H1 (cell line): Measurements from ENCODE around the gene IL18RAP. TPM values are rescaled to one million over a fixed set of nuclear protein-coding genes. Genes with fewer than 3 reads are reported as not detected.

ENCODE experiments used
- CTCF ChIA-PET: fragments of 300-600 bp; sonication (Branson Sonifier 250); formaldehyde crosslinking; loops from one replicate; lab custom pipeline; 2021; ENCODE audit not compliant: partially characterized antibody; lab: Charles Lee
- POLR2A ChIA-PET: fragments of 300-600 bp; sonication (Branson Sonifier 250); formaldehyde crosslinking; loops from one replicate; lab custom pipeline; 2021; ENCODE audit warnings: inconsistent platforms; ENCODE audit not compliant: partially characterized antibody; lab: Charles Lee
- DNase-seq, 2 experiments: peaks; one replicate each; pipeline versions ENCODE4 v3.0.0 to v3.0.0-alpha.2; 2010 to 2022; ENCODE audit warnings: low spot score in 2 of 2, low read depth in 1 of 2, mixed read lengths in 1 of 2
- FAIRE-seq: peaks from 2 replicates; lab custom pipeline; 2011; peaks lifted over from hg19 to GRCh38; lab: Jason Lieb, UNC
- H2AFZ ChIP-seq: 2 replicates; pipeline ENCODE4 v1.8.1; 2012; ENCODE audit warnings: low read length, inconsistent platforms
- H2AK5ac ChIP-seq: 2 replicates; pipeline ENCODE4 v1.6.1; 2013; ENCODE audit warnings: low read depth, low read length
- H2BK120ac ChIP-seq: replicated peaks from 2 replicates; pipeline ENCODE3; 2013; ENCODE audit warnings: low read depth, low read length, inconsistent platforms
- H2BK12ac ChIP-seq: 2 replicates; pipeline ENCODE4 v1.6.1; 2013; ENCODE audit warnings: low read depth, low read length
- H2BK15ac ChIP-seq: 2 replicates; pipeline ENCODE4 v1.6.1; 2013; ENCODE audit warnings: low read length
- H2BK20ac ChIP-seq: 2 replicates; pipeline ENCODE4 v1.6.1; 2013; ENCODE audit warnings: low read length
- H2BK5ac ChIP-seq: 2 replicates; pipeline ENCODE4 v1.6.1; 2013; ENCODE audit warnings: low read depth, low read length
- H3K14ac ChIP-seq: 2 replicates; pipeline ENCODE4 v1.6.1; 2013; ENCODE audit warnings: inconsistent platforms; ENCODE audit not compliant: insufficient read length
- H3K18ac ChIP-seq: 2 replicates; pipeline ENCODE4 v1.6.1; 2013; ENCODE audit warnings: low read length; ENCODE audit errors: extremely low read depth
- H3K23ac ChIP-seq: 2 replicates; pipeline ENCODE4 v1.6.1; 2013; ENCODE audit warnings: inconsistent platforms; ENCODE audit not compliant: insufficient read length
- H3K23me2 ChIP-seq: 2 replicates; pipeline ENCODE4 v1.6.1; 2013; ENCODE audit warnings: low read depth, low read length
- H3K27ac ChIP-seq: 2 replicates; pipeline ENCODE4 v1.6.1; 2011; ENCODE audit warnings: low read depth, low read length, inconsistent platforms
- H3K27me3 ChIP-seq, 4 experiments: replicated peaks in 1 of 4; 1 replicate in 1 of 4; 2 replicates in 3 of 4; pipeline versions ENCODE4 v1.6.1 to v1.8.1; 2011 to 2013; ENCODE audit warnings: low read length in 3 of 4, mild to moderate bottlenecking in 3 of 4, inconsistent platforms in 2 of 4, mixed read lengths in 2 of 4, moderate library complexity in 1 of 4; ENCODE audit not compliant: control insufficient read depth in 3 of 4, insufficient read depth in 3 of 4; ENCODE audit errors: extremely low read depth in 1 of 4
- H3K36me3 ChIP-seq, 4 experiments: 2 replicates each; pipeline versions ENCODE4 v1.6.1 to v1.8.1; 2011 to 2013; ENCODE audit warnings: mild to moderate bottlenecking in 4 of 4, low read length in 3 of 4, moderate library complexity in 2 of 4, control low read depth in 1 of 4, inconsistent platforms in 1 of 4; ENCODE audit not compliant: insufficient read depth in 4 of 4, control insufficient read depth in 2 of 4
- H3K4ac ChIP-seq: replicated peaks from 2 replicates; pipeline ENCODE3; 2013; ENCODE audit warnings: low read length, low read depth, mixed read lengths, inconsistent platforms; ENCODE audit not compliant: insufficient read length
- H3K4me1 ChIP-seq, 4 experiments: replicated peaks in 1 of 4; 1 replicate in 1 of 4; 2 replicates in 3 of 4; pipeline versions ENCODE4 v1.6.1 to v1.8.1; 2011 to 2013; ENCODE audit warnings: low read length in 3 of 4, inconsistent platforms in 2 of 4, mixed read lengths in 1 of 4; ENCODE audit not compliant: insufficient read depth in 4 of 4, control insufficient read depth in 3 of 4
- H3K4me2 ChIP-seq, 2 experiments: 2 replicates each; pipeline versions ENCODE4 v1.6.1 to v1.8.1; 2011 to 2013; ENCODE audit warnings: low read depth in 2 of 2, low read length in 2 of 2, control low read depth in 1 of 2, inconsistent platforms in 1 of 2, mild to moderate bottlenecking in 1 of 2; ENCODE audit not compliant: insufficient read depth in 1 of 2
- H3K4me3 ChIP-seq, 4 experiments: fragments of 200-600, 300-600 bp in 1 of 4; sonication (generic), shearing (Covaris generic), sonication (Bioruptor Twin) in 1 of 4; 2 replicates each; pipeline versions ENCODE4 v1.5.1 to v1.8.1; 2011 to 2016; ENCODE audit warnings: low read length in 4 of 4, low read depth in 3 of 4, control low read depth in 2 of 4, inconsistent platforms in 2 of 4, mild to moderate bottlenecking in 2 of 4, mixed read lengths in 1 of 4, moderate library complexity in 1 of 4; ENCODE audit not compliant: insufficient read depth in 2 of 4; ENCODE audit errors: extremely low read depth in 1 of 4
- H3K56ac ChIP-seq: replicated peaks from 2 replicates; pipeline ENCODE3; 2013; ENCODE audit warnings: low read depth, mild to moderate bottlenecking, mixed read lengths, low read length, inconsistent platforms; ENCODE audit not compliant: insufficient read length
- H3K79me1 ChIP-seq: 2 replicates; pipeline ENCODE4 v1.6.1; 2013; ENCODE audit warnings: low read depth, low read length, control low read depth
- H3K79me2 ChIP-seq, 2 experiments: 2 replicates each; pipeline versions ENCODE4 v1.6.1 to v1.8.1; 2012 to 2013; ENCODE audit warnings: low read length in 2 of 2, mild to moderate bottlenecking in 2 of 2, inconsistent platforms in 1 of 2; ENCODE audit not compliant: insufficient read depth in 2 of 2, control insufficient read depth in 1 of 2
- H3K9ac ChIP-seq, 4 experiments: replicated peaks in 1 of 4; 1 replicate in 1 of 4; 2 replicates in 3 of 4; pipeline versions ENCODE4 v1.6.1 to v1.8.1; 2011 to 2013; ENCODE audit warnings: low read depth in 3 of 4, low read length in 3 of 4, control low read depth in 2 of 4, mild to moderate bottlenecking in 2 of 4, moderate library complexity in 2 of 4, inconsistent platforms in 1 of 4; ENCODE audit errors: extremely low read depth in 1 of 4
- H3K9me3 ChIP-seq, 2 experiments: 2 replicates each; pipeline versions ENCODE4 v1.6.1 to v1.8.1; 2012 to 2013; ENCODE audit warnings: mild to moderate bottlenecking in 2 of 2, moderate library complexity in 2 of 2, control low read depth in 1 of 2, inconsistent platforms in 1 of 2, low read depth in 1 of 2, low read length in 1 of 2, mixed read lengths in 1 of 2; ENCODE audit not compliant: insufficient read depth in 2 of 2
- H4K20me1 ChIP-seq, 2 experiments: replicated peaks in 1 of 2; 2 replicates each; pipeline versions ENCODE3 to v1.8.1; 2011 to 2013; ENCODE audit warnings: inconsistent platforms in 2 of 2, low read length in 2 of 2, mild to moderate bottlenecking in 1 of 2; ENCODE audit not compliant: insufficient read depth in 2 of 2, control insufficient read depth in 1 of 2
- H4K5ac ChIP-seq: 2 replicates; pipeline ENCODE4 v1.6.1; 2013; ENCODE audit warnings: low read length, low read depth, mixed read lengths, inconsistent platforms; ENCODE audit not compliant: insufficient read length
- H4K8ac ChIP-seq: 2 replicates; pipeline ENCODE4 v1.8.0; 2013; ENCODE audit warnings: mild to moderate bottlenecking, moderate library complexity, low read length, inconsistent platforms; ENCODE audit not compliant: insufficient read depth; ENCODE audit errors: extremely low read depth
- H4K91ac ChIP-seq: replicated peaks from 2 replicates; pipeline ENCODE3; 2013; ENCODE audit warnings: low read length, mixed read lengths, inconsistent platforms; ENCODE audit not compliant: insufficient read length
- ATF3 ChIP-seq: IDR thresholded peaks from 2 replicates; pipeline ENCODE4 v1.6.1; 2011; ENCODE audit warnings: low read depth, mild to moderate bottlenecking, low read length; ENCODE audit not compliant: insufficient read depth
- BCL11A ChIP-seq, 2 experiments: IDR thresholded peaks; one replicate each; pipeline ENCODE4 v1.6.1; 2011; ENCODE audit warnings: low read depth in 2 of 2, low read length in 2 of 2, mild to moderate bottlenecking in 2 of 2
- CHD1 ChIP-seq: IDR thresholded peaks from 2 replicates; pipeline ENCODE4 v1.6.1; 2012; ENCODE audit warnings: low read depth, low read length, improper control_type of control experiment
- EP300 ChIP-seq, 2 experiments: IDR thresholded peaks; 1 replicate in 1 of 2; 2 replicates in 1 of 2; pipeline ENCODE4 v1.6.1; 2011 to 2012; ENCODE audit warnings: low read depth in 2 of 2, low read length in 2 of 2, mild to moderate bottlenecking in 2 of 2, borderline replicate concordance in 1 of 2, inconsistent platforms in 1 of 2, moderate library complexity in 1 of 2
- JUN ChIP-seq: IDR thresholded peaks from 2 replicates; pipeline ENCODE4 v1.6.1; 2011; ENCODE audit warnings: low read depth, mild to moderate bottlenecking, improper control_type of control experiment, low read length
- KDM1A ChIP-seq: fragments of 200-600, 300-600 bp; sonication (generic); IDR thresholded peaks from 2 replicates; pipeline ENCODE4 v1.7.1; 2016; ENCODE audit warnings: mild to moderate bottlenecking, low read length, borderline replicate concordance
- KDM4A ChIP-seq: IDR thresholded peaks from one replicate; pipeline ENCODE4 v1.7.1; 2012; ENCODE audit warnings: low read depth, mild to moderate bottlenecking, moderate library complexity, low read length, inconsistent platforms; ENCODE audit not compliant: severe bottlenecking
- KDM5A ChIP-seq: fragments of 200-600 bp; IDR thresholded peaks from 2 replicates; pipeline ENCODE4 v1.7.1; 2012; ENCODE audit warnings: mild to moderate bottlenecking, low read length, inconsistent platforms, mixed read lengths
- NANOG ChIP-seq: IDR thresholded peaks from 2 replicates; pipeline ENCODE4 v1.6.1; 2011; ENCODE audit warnings: low read length, low read depth, mild to moderate bottlenecking, inconsistent platforms; ENCODE audit not compliant: insufficient read depth, poor library complexity, severe bottlenecking
- NRF1 ChIP-seq: IDR thresholded peaks from 2 replicates; pipeline ENCODE4 v1.6.1; 2011; ENCODE audit warnings: mild to moderate bottlenecking, low read depth, low read length, improper control_type of control experiment
- PHF8 ChIP-seq: fragments of 200-600 bp; sonication (generic); conservative IDR thresholded peaks from 2 replicates; pipeline ENCODE4 v1.7.1; 2012; ENCODE audit warnings: low read depth, mild to moderate bottlenecking, inconsistent platforms, low read length, moderate library complexity
- POU5F1 ChIP-seq: IDR thresholded peaks from 2 replicates; pipeline ENCODE4 v1.6.1; 2011; ENCODE audit warnings: low read depth, mild to moderate bottlenecking, low read length, moderate library complexity
- RNF2 ChIP-seq: fragments of 200-900, 300-1000 bp; sonication (generic); IDR thresholded peaks from 2 replicates; pipeline ENCODE4 v1.7.1; 2016; ENCODE audit warnings: borderline replicate concordance, low read depth, mild to moderate bottlenecking, antibody characterized with exemption, low read length; ENCODE audit not compliant: poor library complexity, severe bottlenecking; ENCODE audit errors: missing control alignments
- TEAD4 ChIP-seq: IDR thresholded peaks from 2 replicates; pipeline ENCODE4 v1.6.1; 2012; ENCODE audit warnings: low read depth, low read length, inconsistent platforms, mixed read lengths
- WGBS, 2 experiments: shearing (Covaris generic) in 1 of 2; methylation state at CpG; one replicate each; pipeline versions ENCODE4 v1.1.6 to v1.1.7; 2013 to 2015; ENCODE audit warnings: low lambda C conversion rate in 2 of 2, mixed read lengths in 2 of 2, inconsistent platforms in 1 of 2, low coverage in 1 of 2, missing lambda C conversion rate in 1 of 2; ENCODE audit not compliant: insufficient replicate concordance in 2 of 2, insufficient coverage in 1 of 2, insufficient read length in 1 of 2; ENCODE audit errors: extremely low coverage in 1 of 2, missing lambda C conversion rate in 1 of 2; 5-methylcytosine and 5-hydroxymethylcytosine counted together
- polyA plus RNA-seq, 7 experiments: library from polyadenylated mRNA; depleted of rRNA in 3 of 7; stranded (reverse) in 5 of 7; unstranded in 2 of 7; fragments of >200 nt in 5 of 7; fragments of 200-250 nt in 2 of 7; gene quantifications; 1 replicate in 5 of 7; 2 replicates in 1 of 7; 4 replicates in 1 of 7; pipeline versions ENCODE4 v1.2.1 to v1.2.3, GENCODE V29; 2011 to 2013; ENCODE audit warnings: missing spikeins in 2 of 7, mixed read lengths in 2 of 7
- total RNA-seq: library from RNA; stranded (reverse); fragmentation: NEBNext Ultra II Directional; extraction: Animal tissue kit (Norgen Biotek cat#: 25700); gene quantifications from 2 replicates; pipeline ENCODE4 v1.2.1, GENCODE V29; 2021

The IL18RAP gene
- total and polyA plus RNA-seq, 2 of the 8 experiments (the other 6 are each of a cell fraction or from before 2014, with no cell fraction given) = not detected

- no peak overlapping the region for H3K14ac ChIP-seq
- no peaks in the 10 kb centered on the region for H3K27me3 ChIP-seq
- no peak overlapping the region for H3K4me2 ChIP-seq
- H3K9me3 ChIP-seq = no peaks in the 10 kb centered on the region
- CTCF ChIA-PET = no interaction called here
- H3K36me3 ChIP-seq = no peaks in the 10 kb centered on the region
- no peaks in the 10 kb centered on the region; the same call in 1 of the 2 replicates for H3K23me2 ChIP-seq
- no peak overlapping the region for H2AK5ac ChIP-seq
- no peaks in the 10 kb centered on the region for H4K20me1 ChIP-seq
- H3K4ac ChIP-seq = no peak overlapping the region
- H3K79me2 ChIP-seq = no peaks in the 10 kb centered on the region
- H3K79me1 ChIP-seq = no peaks in the 10 kb centered on the region
- no peak overlapping the region for H3K9ac ChIP-seq
- DNase-seq (no peak), FAIRE-seq (no peak)
- no peak overlapping the region for H3K56ac ChIP-seq
- no peak overlapping the region for H4K8ac ChIP-seq
- no peak overlapping the region for H2BK15ac ChIP-seq
- no peak overlapping the region for H2BK5ac ChIP-seq
- H3K4me1 ChIP-seq = no peaks in the 10 kb centered on the region
- H3K4me3 ChIP-seq = no peak overlapping the region
- POLR2A ChIA-PET = no interaction called here
- no peak overlapping the region for H4K91ac ChIP-seq
- no peak overlapping the region for H2BK20ac ChIP-seq
- H2AFZ ChIP-seq = no peak overlapping the region
- no peak overlapping the region for H3K18ac ChIP-seq
- no peak overlapping the region for H4K5ac ChIP-seq
- H3K27ac ChIP-seq = no peak overlapping the region
- H2BK12ac ChIP-seq = no peak overlapping the region
- H2BK120ac ChIP-seq = no peak overlapping the region
- 61% methylated on average over 1 of the region's 1 CpG; no CpG with 5 or more reads in 1 of the 2 experiments for WGBS, 2 experiments
- no peak overlapping the region for H3K23ac ChIP-seq
- TF ChIP-seq TEAD4 = no peak
- TF ChIP-seq CHD1 = no peak
- TF ChIP-seq RNF2 = no peak
- TF ChIP-seq KDM5A = no peak
- TF ChIP-seq NANOG = no peak
- TF ChIP-seq PHF8 = no peak
- no peak for TF ChIP-seq JUN
- TF ChIP-seq EP300 (IDR thresholded peaks at IDR 0.05; ENCODE audit: borderline replicate concordance in 1 of 2, low read depth in 2 of 2, low read length in 2 of 2) = no peak
- no peak for TF ChIP-seq ATF3
- TF ChIP-seq POU5F1 = no peak
- TF ChIP-seq BCL11A (IDR thresholded peaks at IDR 0.05; ENCODE audit: low read depth in 2 of 2, low read length in 2 of 2) = no peak
- no peak for TF ChIP-seq NRF1
- TF ChIP-seq KDM4A = no peak
- TF ChIP-seq KDM1A = no peak
Measured at GRCh38 chr2:102392942-102393341, 30.0 kb upstream of the IL18RAP start.
